HG02798 (cell line): ENCODE results near the gene TNFRSF8.
"Not testable (repeated sequence)": the region's sequence is repeated elsewhere in the genome, so short reads cannot be mapped to it uniquely, and the experiment has no call there.

Source experiments
- ATAC-seq: cut with Tn5 transposase; IDR thresholded peaks from one replicate; pipeline ENCODE4 v1.9.1; 2021; ENCODE audit warnings: mild to moderate bottlenecking; ENCODE audit not compliant: unreplicated experiment, poor library complexity

Gene TNFRSF8

DNA sequence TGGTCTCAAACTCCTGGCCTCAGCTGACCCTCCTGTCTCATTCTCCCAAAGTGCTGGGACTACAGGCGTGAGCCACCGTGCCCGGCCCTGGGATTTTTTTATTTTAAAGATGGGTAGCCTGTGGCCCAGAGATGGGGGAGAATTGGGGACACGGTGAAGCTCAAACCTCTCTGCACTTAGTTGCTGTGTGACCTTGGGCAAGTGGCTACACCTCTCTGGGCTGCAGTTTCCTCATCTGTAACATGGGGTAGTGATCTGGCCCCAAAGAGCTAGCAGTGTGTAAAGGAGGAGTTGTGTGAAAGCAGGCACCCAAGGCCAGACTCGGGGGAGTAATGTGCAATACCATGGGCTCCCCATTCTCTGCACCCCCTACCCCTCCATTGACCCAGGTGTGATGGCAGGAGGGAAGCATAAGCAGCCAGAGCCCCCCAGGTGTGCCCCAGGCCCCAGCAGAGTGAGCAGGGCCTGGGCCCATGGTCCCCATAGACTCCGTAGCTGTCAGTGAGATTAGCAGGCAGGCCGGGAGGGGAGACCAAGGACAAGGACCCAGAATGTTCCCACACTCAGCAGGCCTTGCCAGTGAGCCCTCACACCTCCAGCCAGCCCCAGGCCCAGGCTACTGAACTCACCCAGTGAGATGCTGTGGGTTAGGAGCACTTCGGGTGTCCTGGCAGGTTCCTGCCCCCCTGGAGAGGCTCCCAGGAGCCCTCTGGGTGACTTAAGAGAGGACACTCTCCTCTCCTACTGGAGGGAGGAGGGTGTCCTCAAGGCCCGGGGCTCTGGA lies 17.9 kb downstream of the TNFRSF8 start:
- no peak for ATAC-seq

DNA sequence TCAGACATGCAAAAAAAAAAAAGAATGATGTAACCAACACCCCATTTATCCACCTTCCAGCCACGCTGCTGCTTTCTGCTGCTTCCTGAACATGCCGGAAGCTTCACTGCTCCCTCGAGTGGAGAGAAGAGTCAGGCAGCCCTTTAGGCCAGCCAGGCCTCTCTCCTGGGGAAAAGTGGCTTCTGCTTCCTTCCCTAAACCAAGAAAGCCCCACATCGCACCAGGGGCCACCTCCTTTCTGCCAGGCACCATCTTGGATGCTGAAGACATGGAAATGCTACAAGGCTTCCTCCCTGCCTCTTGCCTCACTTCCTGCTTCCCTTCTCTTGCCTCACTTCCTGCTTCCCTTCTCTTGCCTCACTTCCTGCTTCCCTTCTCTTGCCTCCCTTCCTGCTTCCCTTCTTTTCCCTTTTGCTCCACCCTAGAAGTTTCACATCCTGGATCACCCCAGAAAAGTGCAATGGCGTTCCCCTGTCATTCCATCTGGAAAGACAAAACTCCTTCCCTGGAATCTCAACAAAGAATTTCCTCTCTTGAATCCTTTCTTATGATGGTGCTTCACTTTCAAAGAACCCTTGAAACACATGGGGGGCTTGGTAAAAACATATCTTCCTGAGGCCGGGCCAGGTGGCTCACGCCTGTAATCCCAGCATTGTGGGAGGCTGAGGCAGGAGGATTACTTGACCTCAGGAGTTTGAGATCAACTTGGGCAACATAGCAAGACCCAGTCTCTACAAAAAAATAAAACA lies 18.7 kb downstream of the TNFRSF8 start:
- ATAC-seq = no peak

DNA sequence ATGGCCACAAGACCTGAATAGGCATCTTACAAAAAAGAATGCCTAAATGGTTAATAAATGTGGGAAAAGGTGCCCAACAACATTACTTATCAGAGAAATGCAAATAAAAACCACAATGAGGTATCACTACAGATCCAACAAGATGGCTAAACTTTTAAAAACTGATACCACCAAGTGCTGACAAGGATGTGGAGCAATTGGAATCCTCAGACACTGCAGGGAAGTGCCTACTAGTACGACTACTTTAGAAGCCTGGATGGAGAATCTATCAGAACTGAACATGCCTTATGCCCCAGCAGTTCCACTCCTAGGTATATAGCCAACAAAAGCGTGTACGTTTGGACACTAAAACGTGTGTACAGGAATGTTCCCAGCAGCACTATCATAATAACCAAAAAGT lies 19.9 kb downstream of the TNFRSF8 start:
- ATAC-seq = no peak

DNA sequence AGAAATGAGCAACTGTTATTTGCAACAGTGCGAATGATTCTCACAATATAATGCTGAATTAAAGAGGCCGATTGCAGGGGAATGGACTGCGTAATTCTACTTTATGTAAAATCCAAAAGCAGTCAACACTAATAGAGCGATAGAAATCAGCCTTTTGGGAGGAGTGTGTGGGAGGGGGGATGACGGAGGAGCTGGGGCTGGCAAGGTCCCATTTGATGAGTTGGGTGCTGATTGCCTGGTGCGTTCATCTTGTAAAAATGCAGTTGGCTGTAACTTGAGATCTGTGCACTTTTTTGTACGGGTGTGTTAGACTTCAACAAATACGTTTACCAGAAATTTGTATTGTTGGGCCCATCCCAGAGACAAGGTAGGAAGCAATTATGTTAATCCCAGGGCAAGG lies 20.7 kb downstream of the TNFRSF8 start:
- no peak for ATAC-seq

DNA sequence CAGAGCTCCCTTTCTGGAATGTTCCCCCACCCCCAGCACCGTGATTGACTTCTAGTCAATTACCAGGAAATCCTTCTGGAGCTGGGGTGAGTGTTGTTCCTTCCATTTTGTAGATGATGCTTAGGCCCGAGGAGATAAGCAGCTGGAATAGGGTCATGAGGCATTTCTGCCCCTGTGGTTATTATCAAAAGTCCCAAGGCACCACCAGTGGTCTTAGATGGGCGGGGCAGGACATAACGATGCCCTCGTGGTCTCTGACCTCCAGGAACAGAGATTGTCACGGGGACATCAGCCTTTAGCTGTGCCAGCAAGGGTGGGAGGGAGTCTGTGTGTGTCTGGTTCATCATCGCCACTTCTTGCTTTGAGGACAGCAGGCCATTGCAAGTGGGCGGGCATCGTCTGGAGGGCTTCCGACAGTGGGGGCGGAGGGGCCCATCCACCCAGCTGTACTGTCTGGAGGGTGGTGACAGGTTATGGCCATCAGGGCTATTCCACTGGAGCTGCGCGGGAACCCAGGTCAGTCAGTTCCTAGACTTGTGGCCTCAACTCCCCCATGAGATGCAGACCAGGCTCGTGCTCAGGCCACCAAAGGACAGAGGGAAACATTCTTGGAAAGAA lies 22.6 kb downstream of the TNFRSF8 start:
- ATAC-seq = no peak

DNA sequence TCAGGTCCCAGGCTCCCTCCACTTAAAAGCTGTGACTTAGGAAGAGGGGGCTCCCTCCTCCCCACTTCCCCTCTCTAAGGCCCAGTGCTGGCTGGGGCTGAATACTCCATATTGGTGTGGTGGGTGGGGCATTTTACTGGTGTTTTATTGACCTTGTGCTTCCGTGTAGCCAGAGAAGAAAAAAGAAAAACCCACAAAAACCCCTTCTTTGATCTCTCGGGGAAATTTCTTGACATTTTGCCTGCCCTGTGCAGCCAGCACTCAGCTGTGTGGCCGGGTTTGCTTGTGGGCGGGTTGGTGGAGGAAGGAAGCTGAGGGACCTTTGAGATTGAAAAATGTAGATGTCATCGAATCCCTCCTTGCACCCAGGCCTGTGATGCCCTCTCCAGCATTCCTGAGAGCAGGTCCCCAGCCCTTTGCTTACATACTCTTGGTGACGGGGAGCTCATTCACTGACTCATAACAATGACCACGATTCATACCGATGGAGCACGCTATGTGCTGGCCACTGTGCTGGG lies 24.8 kb downstream of the TNFRSF8 start:
- peak; percentile 63 for ATAC-seq

DNA sequence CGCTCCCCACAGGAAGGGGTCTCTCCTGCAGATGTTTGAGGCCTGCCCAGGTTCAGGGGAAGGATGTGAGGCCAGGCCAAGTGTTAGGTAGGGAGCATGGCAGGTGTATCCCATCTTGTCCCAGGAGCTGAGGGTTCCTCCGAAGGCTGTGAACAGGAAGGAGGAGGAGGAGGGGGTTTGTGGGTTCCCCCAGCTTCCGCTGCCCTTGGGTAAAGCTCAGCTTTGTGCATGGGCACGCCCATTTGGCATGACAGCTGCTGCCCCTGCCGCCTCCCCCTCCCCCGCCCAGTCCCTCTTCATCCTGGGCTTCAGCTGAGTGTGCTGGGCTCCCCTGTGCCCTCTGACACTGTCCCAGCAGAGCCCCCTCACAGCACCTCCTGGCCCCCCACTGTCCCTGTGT lies 25.5 kb downstream of the TNFRSF8 start:
- ATAC-seq = no peak

DNA sequence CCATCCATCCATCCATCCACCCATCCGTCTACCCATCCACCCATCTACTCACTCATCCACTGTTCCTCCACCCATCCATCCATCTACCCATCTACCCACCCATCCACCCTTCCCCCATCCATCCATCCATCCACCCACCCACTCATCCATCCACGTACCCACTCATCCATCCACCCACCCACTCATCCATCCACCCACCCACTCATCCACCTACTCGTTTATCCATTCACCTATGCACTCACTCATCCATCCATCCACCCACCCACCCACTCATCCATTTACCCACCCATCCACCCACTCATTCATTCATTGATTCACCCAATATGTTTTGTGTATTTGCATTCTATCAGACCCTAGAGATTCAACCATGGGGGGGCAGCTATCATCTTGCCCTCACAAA lies 27.2 kb downstream of the TNFRSF8 start:
- no peak for ATAC-seq

DNA sequence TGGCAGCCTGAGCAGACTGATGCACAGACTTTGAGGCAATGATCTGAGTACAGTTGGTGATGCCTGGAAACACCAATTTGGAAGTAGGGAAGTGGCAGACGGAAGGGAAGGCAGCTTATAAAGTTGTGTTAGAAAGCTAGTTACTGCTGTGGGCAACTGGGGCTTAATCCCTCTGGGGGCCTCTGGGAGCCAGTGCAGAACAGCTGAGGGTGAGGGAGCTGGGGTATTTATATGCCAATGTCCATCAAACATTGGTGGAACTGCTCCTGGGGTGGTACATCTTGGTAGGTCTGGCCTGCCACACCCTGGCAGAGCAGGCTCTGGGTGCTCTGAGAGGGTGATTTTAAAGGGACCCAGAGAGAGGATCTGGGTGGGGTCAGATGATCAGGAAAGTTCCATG lies 28.1 kb downstream of the TNFRSF8 start:
- no peak for ATAC-seq

DNA sequence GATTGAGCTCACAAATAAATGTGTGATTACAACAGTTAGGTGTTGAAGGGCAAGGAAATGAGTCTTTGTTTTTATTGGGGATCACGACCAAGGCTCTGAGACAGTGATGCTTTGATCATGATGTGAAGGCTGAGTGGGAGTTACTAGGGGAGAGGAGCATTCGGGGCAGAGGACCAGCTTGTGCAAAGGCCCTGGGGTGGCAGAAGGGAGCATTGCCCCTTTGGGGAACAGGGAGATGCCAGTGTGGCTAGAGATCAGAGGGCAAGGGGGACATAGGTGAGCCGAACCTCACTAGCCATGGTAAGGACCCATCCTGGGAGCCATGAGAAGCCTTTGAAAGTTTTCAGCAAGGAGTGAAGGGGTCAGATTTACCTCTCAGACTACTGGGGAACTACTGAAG lies 31.1 kb downstream of the TNFRSF8 start:
- ATAC-seq = no peak

DNA sequence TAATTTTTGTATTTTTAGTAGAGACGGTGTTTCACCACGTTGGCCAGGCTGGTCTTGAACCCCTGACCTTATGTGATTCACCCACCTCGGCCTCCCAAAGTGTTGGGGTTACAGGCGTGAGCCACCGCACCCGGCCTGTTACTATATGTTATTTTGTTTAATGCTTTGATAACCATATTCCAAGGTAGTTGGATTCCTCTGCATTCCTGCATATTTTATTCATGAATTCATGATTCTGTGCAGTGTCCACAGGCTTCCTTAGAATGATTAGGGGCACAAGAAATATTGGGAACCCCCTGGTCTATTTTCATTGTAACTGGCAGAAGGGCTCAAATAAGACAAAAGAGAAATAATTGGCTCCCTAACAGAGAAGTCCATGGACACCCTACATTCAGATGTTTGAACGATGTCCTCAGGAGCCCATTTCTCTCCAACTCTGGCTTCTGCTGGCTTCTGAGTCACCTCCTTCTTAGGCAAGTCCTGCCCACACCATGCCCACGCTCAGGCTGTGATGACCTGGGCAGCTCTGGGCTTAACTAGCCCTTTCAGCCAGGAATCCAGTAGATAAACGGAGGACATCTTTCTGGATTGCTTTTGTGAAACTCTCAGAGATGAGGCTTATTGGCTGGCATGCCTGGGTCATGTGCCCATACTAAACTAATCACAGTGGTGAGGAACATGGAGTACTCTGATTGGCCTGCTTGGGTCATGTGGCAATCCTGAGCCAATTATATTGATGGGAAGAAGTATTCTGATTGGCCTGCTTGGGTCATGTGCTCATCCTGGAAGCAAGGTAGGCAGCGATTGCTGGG lies 32.6 kb downstream of the TNFRSF8 start:
- no peak for ATAC-seq

DNA sequence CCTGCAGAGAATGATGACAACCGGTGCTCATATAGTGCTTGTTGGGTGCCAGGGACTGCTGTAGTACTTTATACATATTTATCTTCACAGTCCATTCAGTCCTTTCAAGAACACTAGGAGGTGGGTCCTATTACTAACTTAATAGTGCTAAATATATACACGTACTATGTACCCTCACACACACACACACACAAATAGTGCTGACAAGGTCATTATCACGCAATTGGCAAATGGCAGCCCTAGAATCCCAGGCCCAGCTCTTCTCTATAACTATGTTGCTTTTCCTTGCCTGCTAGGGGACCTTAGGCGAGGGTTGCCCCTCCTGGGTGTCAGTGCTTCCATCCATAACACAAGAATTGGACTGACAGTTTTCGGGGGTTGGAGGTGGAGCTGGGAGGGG lies 33.5 kb downstream of the TNFRSF8 start:
- no peak for ATAC-seq

DNA sequence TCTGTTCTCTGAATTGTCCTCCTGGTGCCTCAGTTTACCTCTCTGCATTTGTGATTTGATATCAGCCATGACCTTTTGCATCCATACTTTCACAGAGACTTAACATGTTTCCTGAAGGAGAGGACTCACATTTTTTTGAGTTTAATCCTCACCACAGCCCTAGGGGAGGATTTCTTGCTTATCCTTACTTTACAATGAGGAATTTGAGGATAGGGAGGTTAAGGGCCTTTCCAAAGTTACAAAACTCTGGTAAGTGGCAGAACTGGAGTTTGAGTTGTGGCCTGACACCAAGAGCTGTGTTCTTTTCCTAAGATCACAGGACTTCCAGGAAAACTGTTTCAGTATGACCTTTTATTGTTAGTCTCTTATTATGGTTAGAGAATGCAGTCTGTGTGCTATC lies 34.2 kb downstream of the TNFRSF8 start:
- no peak for ATAC-seq

DNA sequence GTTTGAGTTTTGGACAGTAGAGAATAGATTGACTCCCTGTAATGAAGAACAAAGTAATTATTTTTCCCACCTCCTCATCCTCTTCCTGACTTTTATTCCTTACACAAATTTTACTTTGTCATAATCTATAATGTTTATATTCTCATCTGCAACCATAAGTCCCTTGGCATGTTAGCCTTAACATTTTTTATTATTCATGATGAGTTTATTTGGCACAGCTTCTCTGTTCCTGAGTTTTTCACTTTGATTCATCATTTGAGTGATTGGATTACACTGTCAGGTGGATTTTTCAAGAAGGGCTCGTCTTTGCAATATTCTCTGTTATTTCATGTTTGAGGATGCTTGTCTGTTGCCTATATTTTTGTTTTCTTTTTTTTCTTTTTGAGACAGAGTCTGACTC lies 35.7 kb downstream of the TNFRSF8 start:
- no peak for ATAC-seq

DNA sequence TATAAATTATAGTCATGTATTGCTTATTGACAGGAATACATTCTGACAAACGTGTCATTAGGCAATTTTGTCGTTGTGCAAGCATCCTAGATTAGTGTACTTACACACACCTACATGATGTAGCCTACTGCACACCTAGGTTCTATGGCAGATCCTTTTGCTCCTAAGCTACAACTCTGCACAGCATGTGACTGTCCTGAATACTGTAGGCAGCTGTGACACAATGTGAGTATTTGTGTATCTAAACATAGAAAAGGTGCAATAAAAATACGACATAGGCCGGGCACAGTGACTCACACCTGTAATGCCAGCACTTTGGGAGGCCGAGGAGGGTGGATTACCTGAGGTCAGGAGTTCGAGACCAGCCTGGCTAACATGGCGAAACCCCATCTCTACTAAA lies 36.5 kb downstream of the TNFRSF8 start:
- ATAC-seq = no peak

DNA sequence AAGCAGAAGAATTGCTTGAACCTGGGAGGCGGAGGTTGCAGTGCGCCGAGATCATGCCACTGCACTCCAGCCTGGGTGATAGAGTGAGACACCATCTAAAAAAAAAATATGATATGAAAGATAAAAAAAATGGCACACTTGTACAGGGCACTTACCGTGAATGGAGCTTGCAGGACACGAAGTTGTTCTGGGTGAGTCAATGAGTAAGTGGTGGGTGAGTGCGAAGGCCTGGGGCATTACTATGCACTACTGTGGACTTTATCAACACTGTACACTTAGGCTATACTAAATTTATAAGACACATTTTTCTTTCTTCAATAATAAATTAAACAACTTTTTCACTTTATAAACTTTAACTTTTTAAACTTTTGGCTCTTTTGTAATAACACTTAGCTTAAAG lies 37.0 kb downstream of the TNFRSF8 start:
- ATAC-seq = no peak

DNA sequence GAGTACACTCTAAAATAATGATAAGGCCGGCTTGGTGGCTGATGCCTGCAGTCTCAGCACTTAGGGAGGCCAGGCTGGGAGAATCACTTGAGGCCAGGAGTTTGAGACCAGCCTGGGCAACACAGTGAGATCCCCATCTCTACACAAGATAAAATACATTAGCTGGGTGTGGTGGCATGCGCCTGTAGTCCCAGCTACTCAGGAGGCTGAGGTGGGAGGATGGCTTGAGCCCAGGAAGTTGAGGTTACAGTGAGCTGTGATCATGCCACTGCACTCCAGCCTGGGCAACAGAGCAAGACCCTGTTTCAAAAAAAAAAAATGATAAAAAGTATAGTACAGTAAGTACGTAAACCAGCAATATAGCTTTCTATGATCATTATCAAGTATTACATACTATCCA lies 38.0 kb downstream of the TNFRSF8 start:
- not testable (repeated sequence) for ATAC-seq

DNA sequence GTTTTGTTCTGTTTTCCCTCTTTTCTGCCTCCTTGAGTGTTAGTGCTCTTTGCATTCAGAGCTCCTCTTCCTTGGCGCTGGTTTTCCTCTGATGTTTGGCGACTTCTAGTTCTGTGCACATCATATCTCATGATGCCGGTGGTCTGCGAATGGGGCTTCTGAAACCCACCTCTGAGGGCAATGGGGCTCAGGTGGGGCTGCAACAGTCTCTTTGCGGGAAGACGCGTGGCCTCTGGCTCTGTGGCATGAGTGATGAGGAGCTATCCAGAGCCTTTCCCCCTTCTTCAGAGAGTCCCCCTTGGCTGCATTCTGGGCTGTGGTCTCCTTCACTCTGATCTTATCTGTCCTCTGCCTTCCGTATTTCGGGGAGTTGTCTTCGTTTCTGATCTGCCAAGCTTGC lies 39.0 kb downstream of the TNFRSF8 start:
- ATAC-seq = no peak

DNA sequence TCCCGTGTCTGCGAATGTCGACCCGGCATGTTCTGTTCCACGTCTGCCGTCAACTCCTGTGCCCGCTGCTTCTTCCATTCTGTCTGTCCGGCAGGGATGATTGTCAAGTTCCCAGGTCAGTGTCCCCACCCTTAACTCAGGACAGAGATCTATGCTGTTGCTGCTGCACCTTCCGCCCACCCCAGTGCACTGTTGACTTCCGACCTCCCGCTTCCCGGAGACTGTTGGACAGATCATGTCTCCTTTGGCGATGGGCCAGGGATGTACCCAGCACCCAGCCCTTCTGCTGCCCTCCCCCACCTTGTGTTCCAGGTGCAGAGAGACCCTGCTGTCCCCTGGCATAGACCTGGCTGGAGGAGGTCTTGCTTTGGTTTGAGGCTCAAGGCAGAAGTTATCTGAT lies 41.3 kb downstream of the TNFRSF8 start:
- no peak for ATAC-seq

DNA sequence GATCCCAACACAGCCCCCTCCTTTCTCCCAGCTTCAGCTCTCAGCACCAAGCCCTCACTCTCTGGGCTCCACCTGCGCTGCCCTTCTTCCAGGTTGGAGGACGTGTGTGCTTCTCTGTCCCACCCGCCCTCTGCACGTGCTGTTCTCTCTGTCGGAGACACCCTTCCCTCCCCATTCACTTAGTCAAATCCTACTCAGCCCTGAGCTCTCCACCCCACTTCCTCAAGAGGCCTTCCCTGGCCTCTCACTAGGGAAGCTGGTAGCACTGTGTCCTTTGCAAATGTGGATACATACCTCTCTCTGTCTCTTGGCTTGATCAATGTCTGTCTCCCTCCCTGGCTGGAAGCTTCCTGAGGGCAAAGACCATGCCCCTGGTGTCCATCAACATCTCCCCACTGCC lies 43.0 kb downstream of the TNFRSF8 start:
- ATAC-seq = no peak
